AG04450 (cell line): ENCODE measurements around the gene PDE5A. TPM values are rescaled to one million over a fixed set of nuclear protein-coding genes. Genes with fewer than 3 reads are reported as not detected.
A peak's percentile ranks its signal among the peaks of the same experiment; 100 is the strongest.
"Not testable (repeated sequence)": the region's sequence is repeated elsewhere in the genome, so short reads cannot be mapped to it uniquely, and the experiment has no call there.

Experiments used
- CTCF ChIA-PET: fragments of 300-600, 350-600 bp; formaldehyde crosslinking; extraction: SDS; loops from one replicate; lab custom pipeline; 2022; ENCODE audit warnings: antibody characterized with exemption, inconsistent platforms; lab: Charles Lee
- POLR2A ChIA-PET: fragments of 350-600 bp; formaldehyde crosslinking; extraction: SDS; loops from one replicate; lab custom pipeline; 2021; ENCODE audit warnings: antibody characterized with exemption, inconsistent platforms; lab: Yijun Ruan, JAX
- DNase-seq: peaks from one replicate; pipeline ENCODE4 v3.0.0-alpha.2; 2011; ENCODE audit warnings: low read depth, low spot score
- H3K27ac ChIP-seq: one replicate; pipeline ENCODE4 v1.5.1; 2012; ENCODE audit warnings: low read depth, low read length, control low read depth
- H3K27me3 ChIP-seq: one replicate; pipeline ENCODE4 v1.6.0; 2012; ENCODE audit warnings: low read length; ENCODE audit not compliant: control insufficient read depth, insufficient read depth
- H3K4me3 ChIP-seq: 2 replicates; pipeline ENCODE4 v1.5.1; 2011; ENCODE audit warnings: mild to moderate bottlenecking, low read depth, low read length, control low read depth
- H3K9me3 ChIP-seq: 2 replicates; pipeline ENCODE4 v1.5.1; 2012; ENCODE audit warnings: low read length; ENCODE audit not compliant: control insufficient read depth, insufficient read depth
- polyA plus RNA-seq: library from polyadenylated mRNA; depleted of rRNA; stranded (reverse); fragments of >200 nt; gene quantifications from 2 replicates; pipeline ENCODE4 v1.2.3, GENCODE V29; 2011
- small RNA-seq: library from RNA; depleted of rRNA; stranded (forward); fragments of <200 nt; gene quantifications from one replicate; pipeline ENCODE3, GENCODE V24; 2012; ENCODE audit warnings: low read depth; ENCODE audit not compliant: insufficient read length
- TF ChIP-seq, protein P1 (sequence below): IDR thresholded peaks from 2 replicates; pipeline ENCODE4 v1.5.1; 2011; ENCODE audit warnings: low read depth, low read length, control low read depth, inconsistent platforms

PDE5A gene
- polyA plus RNA-seq, 1 experiment, result 489 TPM

DNA sequence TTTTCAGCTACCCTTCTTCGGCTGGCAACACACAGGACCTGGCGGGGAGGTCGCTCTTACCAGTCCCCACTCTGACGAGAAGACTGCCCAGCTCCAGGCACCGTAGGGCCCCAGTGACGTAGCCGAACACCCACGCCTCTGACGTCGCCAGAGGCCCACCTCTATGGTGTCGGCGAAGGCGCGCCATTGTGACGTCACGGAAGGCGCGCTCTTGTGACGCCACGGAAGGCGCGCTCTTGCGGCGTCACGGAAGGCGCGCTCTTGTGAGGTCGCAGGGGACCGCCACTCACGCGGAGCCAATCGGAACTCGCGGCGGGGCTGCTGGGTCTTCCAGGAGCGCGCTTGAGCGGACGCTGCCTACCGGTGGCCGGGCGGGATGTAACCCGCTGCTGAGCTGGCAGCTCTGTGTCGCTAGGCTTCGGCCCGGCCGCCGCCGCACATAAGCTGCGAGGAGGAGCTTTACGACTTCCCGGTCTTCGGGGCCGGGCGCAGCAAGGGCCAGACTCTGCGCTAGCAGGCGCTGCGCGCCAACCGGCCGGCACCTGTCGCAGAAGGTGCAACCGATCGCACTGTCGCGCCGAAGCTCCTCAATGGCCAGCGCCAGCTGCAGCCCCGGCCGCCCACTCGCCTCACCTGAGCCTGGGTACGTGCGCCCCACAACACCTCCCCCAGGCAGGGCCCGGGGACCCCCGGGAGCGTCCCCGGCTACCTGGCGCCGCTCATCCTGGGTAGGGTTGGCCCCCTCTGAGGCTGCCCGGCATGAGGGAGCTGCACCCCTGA, 173.9 kb downstream of the PDE5A start:
- DNase-seq, result peak; percentile 98
- Histone ChIP-seq H3K27ac (peak overlapping the region; percentile 82), H3K4me3 (peak overlapping the region; percentile 72)
- not testable (repeated sequence) for H3K9me3 ChIP-seq, H3K27me3 ChIP-seq
- TF ChIP-seq, protein P1, sequence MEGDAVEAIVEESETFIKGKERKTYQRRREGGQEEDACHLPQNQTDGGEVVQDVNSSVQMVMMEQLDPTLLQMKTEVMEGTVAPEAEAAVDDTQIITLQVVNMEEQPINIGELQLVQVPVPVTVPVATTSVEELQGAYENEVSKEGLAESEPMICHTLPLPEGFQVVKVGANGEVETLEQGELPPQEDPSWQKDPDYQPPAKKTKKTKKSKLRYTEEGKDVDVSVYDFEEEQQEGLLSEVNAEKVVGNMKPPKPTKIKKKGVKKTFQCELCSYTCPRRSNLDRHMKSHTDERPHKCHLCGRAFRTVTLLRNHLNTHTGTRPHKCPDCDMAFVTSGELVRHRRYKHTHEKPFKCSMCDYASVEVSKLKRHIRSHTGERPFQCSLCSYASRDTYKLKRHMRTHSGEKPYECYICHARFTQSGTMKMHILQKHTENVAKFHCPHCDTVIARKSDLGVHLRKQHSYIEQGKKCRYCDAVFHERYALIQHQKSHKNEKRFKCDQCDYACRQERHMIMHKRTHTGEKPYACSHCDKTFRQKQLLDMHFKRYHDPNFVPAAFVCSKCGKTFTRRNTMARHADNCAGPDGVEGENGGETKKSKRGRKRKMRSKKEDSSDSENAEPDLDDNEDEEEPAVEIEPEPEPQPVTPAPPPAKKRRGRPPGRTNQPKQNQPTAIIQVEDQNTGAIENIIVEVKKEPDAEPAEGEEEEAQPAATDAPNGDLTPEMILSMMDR, result peak; percentile 27
- ChIA-PET CTCF (interaction anchor here (0.6 to 0.8 kb wide), 3 partner anchors 141 to 602 kb away, joined by 3 read pairs; no protein-coding TSS in a partner anchor), POLR2A (interaction anchor here (0.7 to 1.2 kb wide), 3 partner anchors 16 to 155 kb away, joined by 3 to 7 read pairs (median 3); a partner anchor contains a TSS)

DNA sequence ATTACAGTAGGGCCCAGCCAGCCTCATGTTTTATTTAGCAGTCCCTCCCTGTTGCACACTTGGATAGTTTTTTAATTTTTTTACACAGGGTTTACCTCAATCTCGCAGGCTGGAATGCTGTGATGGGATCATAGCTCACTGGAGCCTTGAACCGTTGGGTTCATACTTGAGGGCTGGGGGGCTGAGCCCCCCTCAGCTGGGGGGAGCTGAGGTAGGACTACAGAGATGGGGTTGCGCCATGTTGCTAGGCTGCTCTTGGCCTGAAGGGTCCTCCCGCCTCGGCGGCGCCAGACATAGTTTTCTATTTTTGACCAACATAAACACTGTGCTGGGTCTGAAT, 174.5 kb downstream of the PDE5A start:
- ChIA-PET POLR2A (interaction anchor here (0.7 to 1.2 kb wide), 3 partner anchors 16 to 154 kb away, joined by 3 to 7 read pairs (median 3); a partner anchor contains a TSS), CTCF (interaction anchor here (0.6 kb wide), 1 partner anchor 557 kb away, joined by 3 read pairs; no protein-coding TSS in a partner anchor)
- not testable (repeated sequence) for DNase-seq, H3K27me3 ChIP-seq, H3K9me3 ChIP-seq
- peak overlapping the region; percentile 82 for H3K27ac ChIP-seq
- peak overlapping the region; percentile 61 for H3K4me3 ChIP-seq

DNA sequence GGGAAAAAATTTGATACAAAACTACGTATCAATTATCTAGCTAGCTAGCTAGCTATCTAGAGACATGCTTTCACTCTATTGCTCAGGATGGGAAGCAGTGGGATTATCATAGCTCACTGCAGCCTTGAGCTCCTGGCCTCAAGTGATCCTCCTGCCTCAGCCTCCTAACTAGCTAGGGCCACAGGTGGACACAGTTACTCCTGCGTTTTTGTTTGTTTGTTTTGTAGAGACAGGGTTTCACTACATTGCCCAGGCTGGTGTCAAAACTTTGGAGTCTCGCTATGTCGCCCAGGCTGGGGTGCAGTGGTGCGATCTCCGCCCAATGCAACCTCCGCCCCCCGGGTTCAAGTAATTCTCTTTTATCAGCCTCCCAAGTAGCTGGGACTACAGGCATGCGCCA, 175.3 kb downstream of the PDE5A start:
- CTCF ChIA-PET, H3K27ac ChIP-seq, H3K4me3 ChIP-seq, DNase-seq, POLR2A ChIA-PET, H3K9me3 ChIP-seq, H3K27me3 ChIP-seq: not testable (repeated sequence)

DNA sequence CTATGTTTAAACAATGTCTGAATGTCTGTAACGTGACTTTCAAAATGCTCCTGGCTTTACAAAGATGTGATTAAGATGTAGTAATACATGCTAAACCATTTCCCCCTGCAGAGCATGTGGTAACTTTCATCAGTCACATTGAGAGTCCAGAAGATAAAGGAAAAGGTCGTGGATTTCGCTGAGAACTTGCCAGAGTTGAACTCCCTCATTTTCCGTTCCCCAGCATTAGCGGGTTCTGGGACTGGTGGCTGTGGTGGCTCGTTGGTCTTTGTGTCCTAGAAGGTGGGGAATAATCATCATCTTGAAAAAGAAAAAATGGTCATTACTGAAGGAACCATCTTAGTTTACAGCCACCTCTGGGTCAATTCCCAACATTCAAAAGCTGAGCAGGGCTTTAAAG, 178.8 kb downstream of the PDE5A start:
- CTCF ChIA-PET, result interaction anchor here (0.6 kb wide), 1 partner anchor 406 kb away, joined by 5 read pairs; no protein-coding TSS in a partner anchor
- not testable (repeated sequence) for H3K9me3 ChIP-seq

More for the DNA sequence above, 178.8 kb downstream of the PDE5A start:
- DNase-seq, H3K4me3 ChIP-seq, H3K27ac ChIP-seq, H3K27me3 ChIP-seq, POLR2A ChIA-PET: not testable (repeated sequence)

Small RNA genes lying within 50 kb of the gene (small RNA-seq; reads per million reads assigned to genes)
- not detected for gene RF00614
